Testis (tissue), 3 donors: ENCODE data around the gene EEF1AKMT2. TPM values are rescaled to one million over a fixed set of nuclear protein-coding genes. Genes with fewer than 3 reads are reported as not detected.

Experiments
- DNase-seq: peaks from one replicate; pipeline ENCODE4 v3.0.0-alpha.2; 2019
- H3K27ac ChIP-seq, 2 donors: fragments of 200-600 bp; sonication (generic); one replicate each; pipeline ENCODE4 v1.5.1; 2019
- H3K27me3 ChIP-seq: fragments of 200-600 bp; sonication (generic); one replicate; pipeline ENCODE4 v1.5.1; 2019
- H3K36me3 ChIP-seq: fragments of 200-600 bp; sonication (generic); one replicate; pipeline ENCODE4 v1.5.1; 2017; ENCODE audit warnings: low read depth; ENCODE audit errors: missing control alignments
- H3K4me1 ChIP-seq: fragments of 200-600 bp; sonication (generic); one replicate; pipeline ENCODE4 v1.5.1; 2019
- H3K4me3 ChIP-seq, 2 donors: fragments of 200-600 bp; sonication (generic); one replicate each; pipeline ENCODE4 v1.5.1; 2017 to 2019
- H3K9me3 ChIP-seq: fragments of 200-600 bp; sonication (generic); one replicate; pipeline ENCODE4 v1.5.1; 2017
- POLR2A ChIP-seq: fragments of 450-650 bp; IDR thresholded peaks from one replicate; pipeline ENCODE4 v1.6.1; 2017; ENCODE audit warnings: antibody characterized with exemption, mild to moderate bottlenecking, moderate library complexity
- WGBS, 2 donors: methylation state at CpG; one replicate each; pipeline ENCODE4 v1.1.5; 2018; 5-methylcytosine and 5-hydroxymethylcytosine counted together
- intact Hi-C: fragments of 100-400 bp; cut with DNase I; formaldehyde crosslinking; loops from one replicate; pipeline ENCODE4 v1.15.1; 2023; ENCODE audit warnings: low total_unique reads
- polyA plus RNA-seq: library from polyadenylated mRNA; stranded (reverse); fragments of 350-450 nt; fragmentation: Illumina TruSeq; extraction: RNeasy Lipid Tissue Mini Kit (QIAGEN cat#74804); gene quantifications from one replicate; pipeline ENCODE4 v1.2.3, GENCODE V29; 2014; ENCODE audit warnings: low read depth, low replicate concordance; ENCODE audit not compliant: insufficient read depth
- total RNA-seq, 2 donors: library from RNA; depleted of rRNA; stranded (reverse); fragments of >200 nt; gene quantifications; one replicate each; pipeline ENCODE4 v1.2.3, GENCODE V29; 2016
- TF ChIP-seq, protein P1 (sequence below), 3 experiments: fragments of 450-650 bp in 2 of 3; fragments of 200-600 bp in 1 of 3; sonication (generic) in 1 of 3; IDR thresholded peaks; one replicate each; pipeline ENCODE4 v1.5.1; 2016 to 2019; ENCODE audit warnings: antibody characterized with exemption in 3 of 3, mild to moderate bottlenecking in 2 of 3, moderate library complexity in 1 of 3

Gene EEF1AKMT2
- total and polyA plus RNA-seq, 3 donors from 2014 or later, result 25.8 to 47.9 (median 27.6) TPM

DNA sequence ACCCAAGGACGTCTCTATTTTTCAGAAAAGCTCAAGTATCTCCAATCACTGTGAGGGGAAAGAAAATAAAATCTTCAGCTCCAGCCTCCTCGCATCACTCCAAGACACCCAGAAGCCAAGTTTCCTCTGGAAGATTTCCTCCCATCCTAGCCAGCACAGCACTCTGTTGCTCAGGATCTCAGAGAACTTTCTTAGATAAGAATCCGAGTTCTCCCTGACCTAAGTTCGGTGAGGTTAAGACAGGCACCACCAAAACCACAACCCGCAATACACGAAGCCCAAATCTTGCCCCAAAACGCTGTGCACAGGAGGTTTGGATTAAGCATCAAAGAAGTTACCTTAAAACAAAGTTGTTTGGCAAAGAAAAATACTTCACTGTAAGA is 51.7 kb downstream of the EEF1AKMT2 start:
- H3K36me3 ChIP-seq, result no peaks in the 10 kb centered on the region
- WGBS, 2 donors, result 26 to 39% methylated on average over 7 of the region's 7 CpGs
- intact Hi-C loops, result loop anchor here (2.0 to 5.0 kb wide), 3 partner anchors 38 to 203 kb away; no protein-coding TSS in a partner anchor
- peak overlapping the region; percentile 67 to 94 for H3K27ac ChIP-seq
- DNase-seq, result no peak
- H3K9me3 ChIP-seq, result no peaks in the 10 kb centered on the region
- H3K27me3 ChIP-seq, result no peaks in the 10 kb centered on the region
- TF ChIP-seq POLR2A, result no peak
- TF ChIP-seq, protein P1, sequence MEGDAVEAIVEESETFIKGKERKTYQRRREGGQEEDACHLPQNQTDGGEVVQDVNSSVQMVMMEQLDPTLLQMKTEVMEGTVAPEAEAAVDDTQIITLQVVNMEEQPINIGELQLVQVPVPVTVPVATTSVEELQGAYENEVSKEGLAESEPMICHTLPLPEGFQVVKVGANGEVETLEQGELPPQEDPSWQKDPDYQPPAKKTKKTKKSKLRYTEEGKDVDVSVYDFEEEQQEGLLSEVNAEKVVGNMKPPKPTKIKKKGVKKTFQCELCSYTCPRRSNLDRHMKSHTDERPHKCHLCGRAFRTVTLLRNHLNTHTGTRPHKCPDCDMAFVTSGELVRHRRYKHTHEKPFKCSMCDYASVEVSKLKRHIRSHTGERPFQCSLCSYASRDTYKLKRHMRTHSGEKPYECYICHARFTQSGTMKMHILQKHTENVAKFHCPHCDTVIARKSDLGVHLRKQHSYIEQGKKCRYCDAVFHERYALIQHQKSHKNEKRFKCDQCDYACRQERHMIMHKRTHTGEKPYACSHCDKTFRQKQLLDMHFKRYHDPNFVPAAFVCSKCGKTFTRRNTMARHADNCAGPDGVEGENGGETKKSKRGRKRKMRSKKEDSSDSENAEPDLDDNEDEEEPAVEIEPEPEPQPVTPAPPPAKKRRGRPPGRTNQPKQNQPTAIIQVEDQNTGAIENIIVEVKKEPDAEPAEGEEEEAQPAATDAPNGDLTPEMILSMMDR (IDR thresholded peaks at IDR 0.05), result no peak
- H3K4me3 ChIP-seq, result no peak overlapping the region
- peaks cover 77% of the 10 kb centered on the region for H3K4me1 ChIP-seq

DNA sequence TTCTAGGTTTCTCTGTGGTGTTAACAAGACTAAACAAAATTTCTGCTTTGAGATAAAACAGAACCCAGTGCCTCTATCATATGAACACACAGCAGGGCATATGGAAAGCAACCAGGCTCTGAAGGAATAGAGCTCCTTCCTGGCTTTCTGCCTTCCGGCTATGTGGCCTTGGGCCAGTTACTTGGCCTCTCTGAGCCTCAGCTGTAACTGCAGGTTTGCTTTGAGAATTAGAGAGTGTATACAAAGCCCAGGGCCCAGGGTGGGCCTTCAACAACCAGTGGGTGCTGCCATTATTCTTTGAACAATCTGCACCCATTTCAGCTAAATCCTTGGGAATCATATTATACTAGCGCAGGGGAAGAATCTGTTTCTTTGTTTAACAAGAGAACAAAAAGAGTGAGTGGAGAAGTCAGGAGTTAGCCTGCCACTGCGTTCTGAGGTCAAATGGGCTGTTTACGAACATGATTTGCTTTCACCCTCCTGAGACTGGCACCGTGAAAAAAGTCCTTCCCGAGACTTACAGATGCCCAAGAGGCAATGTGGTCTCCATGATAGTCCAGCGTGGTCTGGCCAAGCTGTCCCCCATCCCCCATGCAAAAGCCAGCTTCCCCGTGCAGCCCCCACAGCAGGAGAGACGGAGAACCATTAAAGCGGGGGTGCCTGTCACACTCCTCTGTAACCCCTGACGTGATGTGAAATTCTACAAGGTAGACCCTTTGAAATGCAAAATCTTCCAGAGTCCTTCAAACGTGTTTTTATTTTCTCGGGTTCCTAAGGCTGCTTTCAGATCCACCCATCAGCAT is 52.4 kb downstream of the EEF1AKMT2 start:
- DNase-seq, result no peak
- H3K27me3 ChIP-seq, result no peaks in the 10 kb centered on the region
- TF ChIP-seq, protein P1 (IDR thresholded peaks at IDR 0.05), result no peak
- TF ChIP-seq POLR2A, result no peak
- intact Hi-C loops, result loop anchor here (5.0 kb wide), 2 partner anchors 37 to 112 kb away; no protein-coding TSS in a partner anchor
- H3K9me3 ChIP-seq, result no peaks in the 10 kb centered on the region
- peak overlapping the region; percentile 67 to 94 for H3K27ac ChIP-seq
- H3K36me3 ChIP-seq, result no peaks in the 10 kb centered on the region
- WGBS, 2 donors, result 34 to 53% methylated on average over 12 to 13 of the region's 13 CpGs
- H3K4me3 ChIP-seq, result no peak overlapping the region
- H3K4me1 ChIP-seq, result peaks cover 79% of the 10 kb centered on the region

DNA sequence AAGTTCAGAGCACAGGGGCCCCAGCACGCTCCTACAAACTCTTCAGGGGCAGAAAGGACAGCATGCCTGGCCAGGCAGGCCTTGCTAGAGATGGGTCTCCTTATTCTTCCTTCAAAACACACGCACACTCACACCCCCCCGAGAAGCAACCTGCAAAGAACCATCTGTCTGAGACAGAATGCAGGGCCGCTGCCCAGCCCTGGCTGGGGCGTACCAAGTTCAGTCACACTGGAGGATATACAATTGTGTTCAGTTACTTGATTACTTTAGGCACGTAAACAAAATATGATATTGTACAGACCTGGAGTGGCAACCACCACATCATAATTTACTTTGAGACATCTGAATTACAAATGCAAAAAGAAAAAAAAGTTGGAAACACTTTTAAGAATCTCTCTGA is 53.2 kb downstream of the EEF1AKMT2 start:
- no peak for DNase-seq
- H3K9me3 ChIP-seq, result no peaks in the 10 kb centered on the region
- H3K4me3 ChIP-seq, result no peak overlapping the region
- H3K27ac ChIP-seq, result peak overlapping the region; percentile 67 to 94
- H3K36me3 ChIP-seq, result no peaks in the 10 kb centered on the region
- no peaks in the 10 kb centered on the region for H3K27me3 ChIP-seq
- 39 to 74% methylated on average over 5 to 6 of the region's 6 CpGs for WGBS, 2 donors
- TF ChIP-seq, protein P1 (IDR thresholded peaks at IDR 0.05), result no peak
- no peak for TF ChIP-seq POLR2A
- peaks cover 88% of the 10 kb centered on the region for H3K4me1 ChIP-seq
- intact Hi-C loops, result loop anchor here (5.0 kb wide), 2 partner anchors 36 to 111 kb away; no protein-coding TSS in a partner anchor

DNA sequence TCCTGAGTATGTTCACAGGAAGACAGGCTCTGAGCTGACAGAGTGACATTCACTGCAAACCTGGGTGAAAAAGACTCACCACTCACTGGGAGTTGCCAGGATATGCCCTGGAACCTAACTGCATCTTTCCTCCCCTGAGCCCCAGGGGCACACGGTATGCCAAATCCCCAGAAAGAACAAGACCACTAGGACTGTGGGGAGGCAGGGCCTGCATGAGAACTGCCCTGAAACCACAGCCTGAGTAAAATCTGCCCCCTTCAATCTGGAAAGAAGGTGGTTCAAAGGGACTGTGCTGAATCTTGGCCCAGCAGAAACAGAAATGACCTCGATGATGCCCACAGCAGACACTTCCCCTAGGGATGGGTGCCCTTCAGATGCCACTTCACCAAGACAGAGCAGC is 54.0 kb downstream of the EEF1AKMT2 start:
- intact Hi-C loops, result loop anchor here (5.0 kb wide), 2 partner anchors 35 to 110 kb away; no protein-coding TSS in a partner anchor
- Histone ChIP-seq H3K4me3 (no peak overlapping the region), H3K4me1 (peaks cover 95% of the 10 kb centered on the region), H3K9me3 (no peaks in the 10 kb centered on the region), H3K27ac (peak overlapping the region; percentile 56 to 89), H3K27me3 (no peaks in the 10 kb centered on the region), H3K36me3 (no peaks in the 10 kb centered on the region)
- DNase-seq, result no peak
- TF ChIP-seq POLR2A, result no peak
- TF ChIP-seq, protein P1 (IDR thresholded peaks at IDR 0.05), result no peak
- WGBS, 2 donors, result 32 to 60% methylated on average over 1 to 2 of the region's 2 CpGs
